GM18951 (cell line): Measurements from ENCODE around the gene EGR2.

ENCODE experiments used
- POLR2A ChIP-seq: IDR thresholded peaks from 4 replicates; pipeline ENCODE4 v1.6.1; 2011; ENCODE audit warnings: mild to moderate bottlenecking; ENCODE audit not compliant: insufficient read length, insufficient read depth; ENCODE audit errors: extremely low read depth
- in situ Hi-C: fragments of 300-500 bp; cut with MboI; formaldehyde crosslinking; loops from one replicate; pipeline ENCODE4 v1.12.0; 2022; ENCODE audit warnings: low sequenced_read_pairs, mixed read lengths, inconsistent platforms; ENCODE audit not compliant: unreplicated experiment

The EGR2 gene

GRCh38 chr10:62813981-62814380 lies 2.2 kb downstream of the EGR2 start:
- TF ChIP-seq POLR2A, result no peak
- in situ Hi-C loops, result loop anchor here (10.0 kb wide), 1 partner anchor 199 kb away; no protein-coding TSS in a partner anchor

GRCh38 chr10:62813453-62813852 lies 2.7 kb downstream of the EGR2 start:
- no peak for TF ChIP-seq POLR2A
- in situ Hi-C loops, result loop anchor here (10.0 kb wide), 1 partner anchor 199 kb away; no protein-coding TSS in a partner anchor

GRCh38 chr10:62812672-62813439 lies 3.3 kb downstream of the EGR2 start:
- in situ Hi-C loops, result loop anchor here (10.0 kb wide), 1 partner anchor 198 kb away; no protein-coding TSS in a partner anchor
- no peak for TF ChIP-seq POLR2A

GRCh38 chr10:62811159-62811875 lies 4.8 kb downstream of the EGR2 start:
- TF ChIP-seq POLR2A, result no peak
- in situ Hi-C loops, result loop anchor here (10.0 kb wide), 1 partner anchor 197 kb away; no protein-coding TSS in a partner anchor

GRCh38 chr10:62810156-62810902 lies 5.8 kb downstream of the EGR2 start:
- in situ Hi-C loops, result loop anchor here (10.0 kb wide), 1 partner anchor 196 kb away; no protein-coding TSS in a partner anchor

GRCh38 chr10:62806251-62806650 lies 9.9 kb downstream of the EGR2 start:
- in situ Hi-C loops, result no loop called here
- TF ChIP-seq POLR2A, result no peak

More at GRCh38 chr10:62810156-62810902, 5.8 kb downstream of the EGR2 start:
- TF ChIP-seq POLR2A, result no peak

- no peak for TF ChIP-seq POLR2A
- in situ Hi-C loops, result no loop called here
Observed at GRCh38 chr10:62805231-62806099, 10.7 kb downstream of the EGR2 start.

DNA sequence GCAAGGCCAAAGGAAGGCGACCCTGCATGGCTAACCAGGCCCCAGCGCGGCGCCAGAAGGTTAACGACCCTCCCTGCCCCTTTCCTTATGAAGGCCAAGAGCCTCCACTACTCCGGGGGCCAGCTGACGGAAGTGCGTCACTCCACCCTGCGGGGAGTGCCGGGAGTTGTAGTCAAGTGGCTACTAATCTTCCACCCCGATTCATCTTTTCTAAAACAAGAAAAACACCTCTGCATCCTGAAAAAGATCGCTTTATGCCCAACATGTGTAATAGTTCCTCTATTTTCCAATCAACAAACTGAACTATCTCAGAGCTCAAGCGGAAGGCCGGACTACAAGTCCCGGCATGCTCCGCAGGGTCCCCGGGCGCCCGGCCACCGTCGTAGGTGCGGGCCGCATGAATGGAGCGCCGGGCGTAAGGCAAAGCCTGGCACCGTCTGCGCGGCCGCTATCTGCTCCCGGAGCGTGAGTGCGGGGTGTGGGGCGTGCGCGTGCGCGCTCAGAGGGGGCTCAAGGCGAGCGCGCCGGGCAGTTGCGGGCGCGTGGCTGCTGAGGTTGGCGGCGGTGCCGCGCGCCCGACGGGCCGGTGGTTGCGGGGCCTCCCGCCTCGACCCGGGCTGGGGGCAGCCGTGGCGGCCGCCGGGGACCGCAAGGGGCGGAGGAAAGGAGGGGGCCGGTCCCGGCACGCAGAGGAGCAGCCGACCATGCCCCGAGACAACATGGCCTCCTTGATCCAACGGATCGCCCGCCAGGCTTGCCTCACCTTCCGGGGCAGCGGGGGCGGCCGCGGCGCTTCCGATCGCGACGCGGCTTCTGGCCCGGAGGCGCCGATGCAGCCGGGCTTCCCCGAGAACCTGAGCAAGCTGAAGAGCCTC lies 11.6 kb downstream of the EGR2 start, which contains the start of gene ADO:
Gene ADO, plus strand, starts transcription at position 365 of the 875 bp plus-strand sequence. Its CDS starts 340 bp downstream, at position 705.
- in situ Hi-C loops, result no loop called here
- peak; percentile 74 for TF ChIP-seq POLR2A

DNA sequence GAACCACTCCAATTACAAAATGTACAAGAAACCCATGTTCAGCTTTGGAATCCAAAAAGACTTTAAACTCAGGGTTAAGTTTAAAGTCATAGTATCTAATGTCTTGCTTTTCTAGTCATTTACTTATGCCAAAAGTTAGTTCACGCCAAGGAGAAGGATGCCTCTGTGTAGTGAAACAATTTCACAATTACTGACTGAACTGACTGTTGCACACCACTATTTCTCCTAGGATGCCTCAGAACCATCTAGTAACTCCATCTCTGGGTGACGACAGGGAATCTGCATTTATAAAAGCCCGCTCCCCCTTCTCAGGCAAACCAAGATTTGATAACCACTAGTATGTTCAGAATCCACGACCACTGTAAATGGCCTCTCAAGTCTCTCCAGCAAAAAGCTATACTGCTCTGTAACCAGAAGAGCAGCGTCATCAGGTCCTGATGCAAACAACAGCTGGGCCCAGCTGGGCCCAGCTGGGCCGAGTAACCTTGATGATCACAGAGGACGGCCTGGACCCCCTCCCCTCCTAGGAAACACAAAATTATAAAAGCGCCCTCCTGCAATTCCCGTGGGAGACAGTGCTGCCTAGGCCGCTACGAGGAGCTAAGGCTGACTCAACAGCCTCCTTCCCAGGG lies 12.3 kb downstream of the EGR2 start:
- in situ Hi-C loops, result no loop called here
- TF ChIP-seq POLR2A, result no peak

DNA sequence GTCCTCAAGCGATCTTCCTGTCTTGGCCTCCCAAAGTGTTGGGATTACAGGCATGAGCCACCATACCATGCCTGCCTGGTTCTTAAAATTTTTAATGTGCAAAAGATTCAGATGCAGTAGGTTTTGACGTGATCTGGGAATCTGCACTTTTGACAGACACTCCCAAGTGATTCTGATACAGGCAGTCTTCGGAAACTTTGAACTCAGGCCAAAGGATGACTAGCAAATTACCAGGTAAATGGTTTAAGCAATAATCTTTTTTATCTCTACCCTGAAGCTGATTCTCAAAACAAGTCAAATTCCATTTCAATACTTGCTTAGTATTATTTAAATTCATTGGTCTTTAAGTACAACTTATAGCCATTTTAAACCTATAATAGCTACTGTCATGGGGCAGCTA lies 14.3 kb downstream of the EGR2 start:
- in situ Hi-C loops, result no loop called here
- no peak for TF ChIP-seq POLR2A

GRCh38 chr10:62796896-62797295 lies 19.3 kb downstream of the EGR2 start:
- TF ChIP-seq POLR2A, result no peak
- in situ Hi-C loops, result no loop called here
